ENCODE results near the gene MDP1. TPM values are rescaled to one million over a fixed set of nuclear protein-coding genes. Genes with fewer than 3 reads are reported as not detected.

MDP1 gene
- total and polyA plus RNA-seq, 2 experiments from 2014 or later: 9.8 to 31.1 TPM

DNA sequence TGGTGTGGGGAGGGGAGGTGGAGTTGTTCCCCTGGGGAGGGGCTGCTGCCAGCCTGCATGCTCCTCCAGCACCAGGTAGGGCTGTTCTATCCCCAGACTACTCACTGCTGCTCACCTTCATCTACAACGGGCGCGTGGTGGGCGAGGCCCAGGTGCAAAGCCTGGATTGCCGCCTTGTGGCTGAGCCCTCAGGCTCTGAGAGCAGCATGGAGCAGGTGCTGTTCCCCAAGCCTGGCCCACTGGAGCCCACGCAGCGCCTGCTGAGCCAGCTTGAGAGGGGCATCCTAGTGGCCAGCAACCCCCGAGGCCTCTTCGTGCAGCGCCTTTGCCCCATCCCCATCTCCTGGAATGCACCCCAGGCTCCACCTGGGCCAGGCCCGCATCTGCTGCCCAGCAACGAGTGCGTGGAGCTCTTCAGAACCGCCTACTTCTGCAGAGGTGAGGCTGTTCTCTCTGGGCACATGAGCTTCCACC lies 51.3 kb downstream of the MDP1 start (continued):
- TF ChIP-seq, protein P1, sequence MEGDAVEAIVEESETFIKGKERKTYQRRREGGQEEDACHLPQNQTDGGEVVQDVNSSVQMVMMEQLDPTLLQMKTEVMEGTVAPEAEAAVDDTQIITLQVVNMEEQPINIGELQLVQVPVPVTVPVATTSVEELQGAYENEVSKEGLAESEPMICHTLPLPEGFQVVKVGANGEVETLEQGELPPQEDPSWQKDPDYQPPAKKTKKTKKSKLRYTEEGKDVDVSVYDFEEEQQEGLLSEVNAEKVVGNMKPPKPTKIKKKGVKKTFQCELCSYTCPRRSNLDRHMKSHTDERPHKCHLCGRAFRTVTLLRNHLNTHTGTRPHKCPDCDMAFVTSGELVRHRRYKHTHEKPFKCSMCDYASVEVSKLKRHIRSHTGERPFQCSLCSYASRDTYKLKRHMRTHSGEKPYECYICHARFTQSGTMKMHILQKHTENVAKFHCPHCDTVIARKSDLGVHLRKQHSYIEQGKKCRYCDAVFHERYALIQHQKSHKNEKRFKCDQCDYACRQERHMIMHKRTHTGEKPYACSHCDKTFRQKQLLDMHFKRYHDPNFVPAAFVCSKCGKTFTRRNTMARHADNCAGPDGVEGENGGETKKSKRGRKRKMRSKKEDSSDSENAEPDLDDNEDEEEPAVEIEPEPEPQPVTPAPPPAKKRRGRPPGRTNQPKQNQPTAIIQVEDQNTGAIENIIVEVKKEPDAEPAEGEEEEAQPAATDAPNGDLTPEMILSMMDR (conservative IDR thresholded peaks at IDR 0.05; ENCODE audit: low read depth in 2 of 2): no peak
- TF ChIP-seq NANOG (IDR thresholded peaks at IDR 0.05; ENCODE audit: borderline replicate concordance) (no peak), ZNF114 (CRISPR knock-in tag; IDR thresholded peaks at IDR 0.05) (no peak), ZNF331 (CRISPR knock-in tag; IDR thresholded peaks at IDR 0.05; ENCODE audit: low read depth) (no peak)
- TF ChIP-seq, protein P2, sequence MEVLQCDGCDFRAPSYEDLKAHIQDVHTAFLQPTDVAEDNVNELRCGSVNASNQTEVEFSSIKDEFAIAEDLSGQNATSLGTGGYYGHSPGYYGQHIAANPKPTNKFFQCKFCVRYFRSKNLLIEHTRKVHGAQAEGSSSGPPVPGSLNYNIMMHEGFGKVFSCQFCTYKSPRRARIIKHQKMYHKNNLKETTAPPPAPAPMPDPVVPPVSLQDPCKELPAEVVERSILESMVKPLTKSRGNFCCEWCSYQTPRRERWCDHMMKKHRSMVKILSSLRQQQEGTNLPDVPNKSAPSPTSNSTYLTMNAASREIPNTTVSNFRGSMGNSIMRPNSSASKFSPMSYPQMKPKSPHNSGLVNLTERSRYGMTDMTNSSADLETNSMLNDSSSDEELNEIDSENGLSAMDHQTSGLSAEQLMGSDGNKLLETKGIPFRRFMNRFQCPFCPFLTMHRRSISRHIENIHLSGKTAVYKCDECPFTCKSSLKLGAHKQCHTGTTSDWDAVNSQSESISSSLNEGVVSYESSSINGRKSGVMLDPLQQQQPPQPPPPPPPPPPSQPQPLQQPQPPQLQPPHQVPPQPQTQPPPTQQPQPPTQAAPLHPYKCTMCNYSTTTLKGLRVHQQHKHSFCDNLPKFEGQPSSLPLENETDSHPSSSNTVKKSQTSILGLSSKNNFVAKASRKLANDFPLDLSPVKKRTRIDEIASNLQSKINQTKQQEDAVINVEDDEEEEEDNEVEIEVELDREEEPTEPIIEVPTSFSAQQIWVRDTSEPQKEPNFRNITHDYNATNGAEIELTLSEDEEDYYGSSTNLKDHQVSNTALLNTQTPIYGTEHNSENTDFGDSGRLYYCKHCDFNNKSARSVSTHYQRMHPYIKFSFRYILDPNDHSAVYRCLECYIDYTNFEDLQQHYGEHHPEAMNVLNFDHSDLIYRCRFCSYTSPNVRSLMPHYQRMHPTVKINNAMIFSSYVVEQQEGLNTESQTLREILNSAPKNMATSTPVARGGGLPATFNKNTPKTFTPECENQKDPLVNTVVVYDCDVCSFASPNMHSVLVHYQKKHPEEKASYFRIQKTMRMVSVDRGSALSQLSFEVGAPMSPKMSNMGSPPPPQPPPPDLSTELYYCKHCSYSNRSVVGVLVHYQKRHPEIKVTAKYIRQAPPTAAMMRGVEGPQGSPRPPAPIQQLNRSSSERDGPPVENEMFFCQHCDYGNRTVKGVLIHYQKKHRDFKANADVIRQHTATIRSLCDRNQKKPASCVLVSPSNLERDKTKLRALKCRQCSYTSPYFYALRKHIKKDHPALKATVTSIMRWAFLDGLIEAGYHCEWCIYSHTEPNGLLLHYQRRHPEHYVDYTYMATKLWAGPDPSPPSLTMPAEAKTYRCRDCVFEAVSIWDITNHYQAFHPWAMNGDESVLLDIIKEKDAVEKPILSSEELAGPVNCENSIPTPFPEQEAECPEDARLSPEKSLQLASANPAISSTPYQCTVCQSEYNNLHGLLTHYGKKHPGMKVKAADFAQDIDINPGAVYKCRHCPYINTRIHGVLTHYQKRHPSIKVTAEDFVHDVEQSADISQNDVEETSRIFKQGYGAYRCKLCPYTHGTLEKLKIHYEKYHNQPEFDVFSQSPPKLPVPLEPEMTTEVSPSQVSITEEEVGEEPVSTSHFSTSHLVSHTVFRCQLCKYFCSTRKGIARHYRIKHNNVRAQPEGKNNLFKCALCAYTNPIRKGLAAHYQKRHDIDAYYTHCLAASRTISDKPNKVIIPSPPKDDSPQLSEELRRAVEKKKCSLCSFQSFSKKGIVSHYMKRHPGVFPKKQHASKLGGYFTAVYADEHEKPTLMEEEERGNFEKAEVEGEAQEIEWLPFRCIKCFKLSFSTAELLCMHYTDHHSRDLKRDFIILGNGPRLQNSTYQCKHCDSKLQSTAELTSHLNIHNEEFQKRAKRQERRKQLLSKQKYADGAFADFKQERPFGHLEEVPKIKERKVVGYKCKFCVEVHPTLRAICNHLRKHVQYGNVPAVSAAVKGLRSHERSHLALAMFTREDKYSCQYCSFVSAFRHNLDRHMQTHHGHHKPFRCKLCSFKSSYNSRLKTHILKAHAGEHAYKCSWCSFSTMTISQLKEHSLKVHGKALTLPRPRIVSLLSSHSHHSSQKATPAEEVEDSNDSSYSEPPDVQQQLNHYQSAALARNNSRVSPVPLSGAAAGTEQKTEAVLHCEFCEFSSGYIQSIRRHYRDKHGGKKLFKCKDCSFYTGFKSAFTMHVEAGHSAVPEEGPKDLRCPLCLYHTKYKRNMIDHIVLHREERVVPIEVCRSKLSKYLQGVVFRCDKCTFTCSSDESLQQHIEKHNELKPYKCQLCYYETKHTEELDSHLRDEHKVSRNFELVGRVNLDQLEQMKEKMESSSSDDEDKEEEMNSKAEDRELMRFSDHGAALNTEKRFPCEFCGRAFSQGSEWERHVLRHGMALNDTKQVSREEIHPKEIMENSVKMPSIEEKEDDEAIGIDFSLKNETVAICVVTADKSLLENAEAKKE (CRISPR knock-in tag; IDR thresholded peaks at IDR 0.05): no peak

Small RNA genes lying within 50 kb of the gene (small RNA-seq; reads per million reads assigned to genes)
- gene AL136295.4 (ENCODE audit: low replicate concordance): not detected
- gene CHMP4A (ENCODE audit: low replicate concordance): not detected
- 0.10 reads per million for gene IPO4 (ENCODE audit: low replicate concordance)
- gene IRF9 (ENCODE audit: low replicate concordance): not detected
- not detected for gene MDP1 (ENCODE audit: low replicate concordance)

Other genes starting within 250 kb of the MDP1 start
Only the 30 nearest of the 34 such genes appear.
- 9.7 and 11.8 TPM in 2 replicates for gene CARMIL3, start 164.1 kb downstream of the MDP1 start, total RNA-seq (2014; rRNA removed; shearing (Covaris generic))
- 3.7 and 3.8 TPM in 2 replicates for gene CARMIL3, start 164.1 kb downstream of the MDP1 start, polyA plus RNA-seq (2016; fragmentation: Nextera tagmentation; extraction: Ambion mirVana)
- not detected in 2 replicates for gene CPNE6, start 144.5 kb downstream of the MDP1 start, total RNA-seq (2014; rRNA removed; shearing (Covaris generic))
- gene CPNE6, start 144.5 kb downstream of the MDP1 start, polyA plus RNA-seq (2016; fragmentation: Nextera tagmentation; extraction: Ambion mirVana): 0.16 TPM in 1 of 2 replicates, not detected in the other
- gene PCK2, start 121.8 kb downstream of the MDP1 start, total RNA-seq (2014; rRNA removed; shearing (Covaris generic)): 103 and 112 TPM in 2 replicates
- 53.5 and 57.9 TPM in 2 replicates for gene PCK2, start 121.8 kb downstream of the MDP1 start, polyA plus RNA-seq (2016; fragmentation: Nextera tagmentation; extraction: Ambion mirVana)
- 78.7 and 93.2 TPM in 2 replicates for gene DCAF11, start 101.3 kb downstream of the MDP1 start, total RNA-seq (2014; rRNA removed; shearing (Covaris generic))
- gene DCAF11, start 101.3 kb downstream of the MDP1 start, polyA plus RNA-seq (2016; fragmentation: Nextera tagmentation; extraction: Ambion mirVana): 18.6 and 19.0 TPM in 2 replicates
- gene NRL, start 101.1 kb downstream of the MDP1 start, total RNA-seq (2014; rRNA removed; shearing (Covaris generic)): 2.2 and 5.2 TPM in 2 replicates
- gene NRL, start 101.1 kb downstream of the MDP1 start, polyA plus RNA-seq (2016; fragmentation: Nextera tagmentation; extraction: Ambion mirVana): 1.4 and 1.8 TPM in 2 replicates
- gene FITM1, start 85.4 kb downstream of the MDP1 start, total RNA-seq (2014; rRNA removed; shearing (Covaris generic)): not detected in 2 replicates
- gene FITM1, start 85.4 kb downstream of the MDP1 start, polyA plus RNA-seq (2016; fragmentation: Nextera tagmentation; extraction: Ambion mirVana): 0.53 and 0.57 TPM in 2 replicates
- gene PSME1, start 79.9 kb downstream of the MDP1 start, total RNA-seq (2014; rRNA removed; shearing (Covaris generic)): 53.9 and 61.1 TPM in 2 replicates
- 215 and 220 TPM in 2 replicates for gene PSME1, start 79.9 kb downstream of the MDP1 start, polyA plus RNA-seq (2016; fragmentation: Nextera tagmentation; extraction: Ambion mirVana)
- 20.1 and 30.0 TPM in 2 replicates for gene EMC9, start 74.5 kb downstream of the MDP1 start, total RNA-seq (2014; rRNA removed; shearing (Covaris generic))
- 64.2 and 64.9 TPM in 2 replicates for gene EMC9, start 74.5 kb downstream of the MDP1 start, polyA plus RNA-seq (2016; fragmentation: Nextera tagmentation; extraction: Ambion mirVana)
- 54.0 and 59.9 TPM in 2 replicates for gene PSME2, start 69.5 kb downstream of the MDP1 start, total RNA-seq (2014; rRNA removed; shearing (Covaris generic))
- gene PSME2, start 69.5 kb downstream of the MDP1 start, polyA plus RNA-seq (2016; fragmentation: Nextera tagmentation; extraction: Ambion mirVana): 246 and 259 TPM in 2 replicates
- 54.8 and 86.4 TPM in 2 replicates for gene RNF31, start 68.6 kb downstream of the MDP1 start, total RNA-seq (2014; rRNA removed; shearing (Covaris generic))
- 84.1 and 87.4 TPM in 2 replicates for gene RNF31, start 68.6 kb downstream of the MDP1 start, polyA plus RNA-seq (2016; fragmentation: Nextera tagmentation; extraction: Ambion mirVana)
- gene IRF9, start 54.8 kb downstream of the MDP1 start, total RNA-seq (2014; rRNA removed; shearing (Covaris generic)): 8.2 and 9.2 TPM in 2 replicates
- gene IRF9, start 54.8 kb downstream of the MDP1 start, polyA plus RNA-seq (2016; fragmentation: Nextera tagmentation; extraction: Ambion mirVana): 8.4 and 11.1 TPM in 2 replicates
- 23.6 and 25.7 TPM in 2 replicates for gene REC8, start 44.0 kb downstream of the MDP1 start, total RNA-seq (2014; rRNA removed; shearing (Covaris generic))
- gene REC8, start 44.0 kb downstream of the MDP1 start, polyA plus RNA-seq (2016; fragmentation: Nextera tagmentation; extraction: Ambion mirVana): 36.8 and 38.8 TPM in 2 replicates
- gene IPO4, start 27.2 kb downstream of the MDP1 start, total RNA-seq (2014; rRNA removed; shearing (Covaris generic)): 84.2 and 105 TPM in 2 replicates
- 34.2 and 34.3 TPM in 2 replicates for gene IPO4, start 27.2 kb downstream of the MDP1 start, polyA plus RNA-seq (2016; fragmentation: Nextera tagmentation; extraction: Ambion mirVana)
- gene TM9SF1, start 20.6 kb downstream of the MDP1 start, total RNA-seq (2014; rRNA removed; shearing (Covaris generic)): 25.6 and 27.5 TPM in 2 replicates
- gene TM9SF1, start 20.6 kb downstream of the MDP1 start, polyA plus RNA-seq (2016; fragmentation: Nextera tagmentation; extraction: Ambion mirVana): 10.7 and 12.6 TPM in 2 replicates
- 0.66 and 1.0 TPM in 2 replicates for gene TSSK4, start 10.4 kb downstream of the MDP1 start, total RNA-seq (2014; rRNA removed; shearing (Covaris generic))
- 0.70 and 0.84 TPM in 2 replicates for gene TSSK4, start 10.4 kb downstream of the MDP1 start, polyA plus RNA-seq (2016; fragmentation: Nextera tagmentation; extraction: Ambion mirVana)
- gene CHMP4A, start 2.6 kb downstream of the MDP1 start, total RNA-seq (2014; rRNA removed; shearing (Covaris generic)): 10.6 and 19.3 TPM in 2 replicates
- 30.1 and 36.9 TPM in 2 replicates for gene CHMP4A, start 2.6 kb downstream of the MDP1 start, polyA plus RNA-seq (2016; fragmentation: Nextera tagmentation; extraction: Ambion mirVana)
- 130 and 172 TPM in 2 replicates for gene NEDD8, start 16.3 kb upstream of the MDP1 start, total RNA-seq (2014; rRNA removed; shearing (Covaris generic))
- gene NEDD8, start 16.3 kb upstream of the MDP1 start, polyA plus RNA-seq (2016; fragmentation: Nextera tagmentation; extraction: Ambion mirVana): 401 and 418 TPM in 2 replicates
- 60.6 and 67.0 TPM in 2 replicates for gene GMPR2, start 16.9 kb upstream of the MDP1 start, total RNA-seq (2014; rRNA removed; shearing (Covaris generic))
- gene GMPR2, start 16.9 kb upstream of the MDP1 start, polyA plus RNA-seq (2016; fragmentation: Nextera tagmentation; extraction: Ambion mirVana): 70.6 TPM in 2 replicates
- 24.6 and 36.0 TPM in 2 replicates for gene TINF2, start 26.6 kb upstream of the MDP1 start, total RNA-seq (2014; rRNA removed; shearing (Covaris generic))
- gene TINF2, start 26.6 kb upstream of the MDP1 start, polyA plus RNA-seq (2016; fragmentation: Nextera tagmentation; extraction: Ambion mirVana): 22.0 and 24.1 TPM in 2 replicates
- 0.39 and 0.63 TPM in 2 replicates for gene TGM1, start 47.1 kb upstream of the MDP1 start, total RNA-seq (2014; rRNA removed; shearing (Covaris generic))
- 0.31 and 0.42 TPM in 2 replicates for gene TGM1, start 47.1 kb upstream of the MDP1 start, polyA plus RNA-seq (2016; fragmentation: Nextera tagmentation; extraction: Ambion mirVana)
- 18.8 and 20.7 TPM in 2 replicates for gene RABGGTA, start 55.5 kb upstream of the MDP1 start, total RNA-seq (2014; rRNA removed; shearing (Covaris generic))
- gene RABGGTA, start 55.5 kb upstream of the MDP1 start, polyA plus RNA-seq (2016; fragmentation: Nextera tagmentation; extraction: Ambion mirVana): 17.6 and 25.2 TPM in 2 replicates
- 15.4 and 22.7 TPM in 2 replicates for gene DHRS1, start 83.7 kb upstream of the MDP1 start, total RNA-seq (2014; rRNA removed; shearing (Covaris generic))
- gene DHRS1, start 83.7 kb upstream of the MDP1 start, polyA plus RNA-seq (2016; fragmentation: Nextera tagmentation; extraction: Ambion mirVana): 15.0 and 15.4 TPM in 2 replicates
- gene NOP9, start 83.8 kb upstream of the MDP1 start, total RNA-seq (2014; rRNA removed; shearing (Covaris generic)): 32.4 and 32.8 TPM in 2 replicates
- gene NOP9, start 83.8 kb upstream of the MDP1 start, polyA plus RNA-seq (2016; fragmentation: Nextera tagmentation; extraction: Ambion mirVana): 7.9 and 8.2 TPM in 2 replicates
- gene CIDEB, start 91.9 kb upstream of the MDP1 start, total RNA-seq (2014; rRNA removed; shearing (Covaris generic)): 4.6 and 8.9 TPM in 2 replicates
- 3.4 and 5.0 TPM in 2 replicates for gene CIDEB, start 91.9 kb upstream of the MDP1 start, polyA plus RNA-seq (2016; fragmentation: Nextera tagmentation; extraction: Ambion mirVana)
- gene LTB4R2, start 94.1 kb upstream of the MDP1 start, total RNA-seq (2014; rRNA removed; shearing (Covaris generic)): 6.4 and 12.6 TPM in 2 replicates
- gene LTB4R2, start 94.1 kb upstream of the MDP1 start, polyA plus RNA-seq (2016; fragmentation: Nextera tagmentation; extraction: Ambion mirVana): 0.40 and 0.47 TPM in 2 replicates
- gene LTB4R, start 95.4 kb upstream of the MDP1 start, total RNA-seq (2014; rRNA removed; shearing (Covaris generic)): 4.7 and 7.9 TPM in 2 replicates
- 2.1 TPM in 2 replicates for gene LTB4R, start 95.4 kb upstream of the MDP1 start, polyA plus RNA-seq (2016; fragmentation: Nextera tagmentation; extraction: Ambion mirVana)
- 0.10 and 1.5 TPM in 2 replicates for gene ADCY4, start 119.0 kb upstream of the MDP1 start, total RNA-seq (2014; rRNA removed; shearing (Covaris generic))
- gene ADCY4, start 119.0 kb upstream of the MDP1 start, polyA plus RNA-seq (2016; fragmentation: Nextera tagmentation; extraction: Ambion mirVana): 0.40 and 0.68 TPM in 2 replicates
- 0.16 and 1.5 TPM in 2 replicates for gene RIPK3, start 123.9 kb upstream of the MDP1 start, total RNA-seq (2014; rRNA removed; shearing (Covaris generic))
- gene RIPK3, start 123.9 kb upstream of the MDP1 start, polyA plus RNA-seq (2016; fragmentation: Nextera tagmentation; extraction: Ambion mirVana): 0.31 and 0.32 TPM in 2 replicates
- 20.7 and 26.6 TPM in 2 replicates for gene NFATC4, start 152.1 kb upstream of the MDP1 start, total RNA-seq (2014; rRNA removed; shearing (Covaris generic))
- 16.7 and 20.9 TPM in 2 replicates for gene NFATC4, start 152.1 kb upstream of the MDP1 start, polyA plus RNA-seq (2016; fragmentation: Nextera tagmentation; extraction: Ambion mirVana)
- gene NYNRIN, start 182.9 kb upstream of the MDP1 start, total RNA-seq (2014; rRNA removed; shearing (Covaris generic)): 17.5 and 20.0 TPM in 2 replicates
- gene NYNRIN, start 182.9 kb upstream of the MDP1 start, polyA plus RNA-seq (2016; fragmentation: Nextera tagmentation; extraction: Ambion mirVana): 3.1 TPM in 2 replicates